GM19372 (cell line): ENCODE measurements around the gene TH.

ENCODE experiments used
- ATAC-seq: cut with Tn5 transposase; IDR thresholded peaks from one replicate; pipeline ENCODE4 v1.9.1; 2021; ENCODE audit warnings: mild to moderate bottlenecking, low read depth, moderate library complexity; ENCODE audit not compliant: unreplicated experiment

Gene TH

GRCh38 chr11:2171591-2172003 is at the start of gene TH:
Gene TH, minus strand, starts transcription at chr11:2171815. Its CDS starts 29 bp downstream, at chr11:2171786.
- ATAC-seq: no peak

GRCh38 chr11:2221024-2221423 is 49.4 kb upstream of the TH start:
- ATAC-seq: no peak

- ATAC-seq: no peak
These were observed 48.7 kb upstream of the TH start for GRCh38 chr11:2220173-2220771.

- no peak for ATAC-seq
These were observed 47.9 kb upstream of the TH start for GRCh38 chr11:2219318-2220017.

- no peak for ATAC-seq
These were observed 46.5 kb upstream of the TH start for GRCh38 chr11:2218031-2218633.

- ATAC-seq: no peak
These were observed 45.8 kb upstream of the TH start for GRCh38 chr11:2217211-2218030.

GRCh38 chr11:2216400-2217064 is 44.9 kb upstream of the TH start:
- ATAC-seq: no peak

GRCh38 chr11:2215561-2216399 is 44.2 kb upstream of the TH start:
- no peak for ATAC-seq

GRCh38 chr11:2215230-2215560 is 43.6 kb upstream of the TH start:
- ATAC-seq: no peak

- no peak for ATAC-seq
These were observed 43.1 kb upstream of the TH start for GRCh38 chr11:2214527-2215229.

GRCh38 chr11:2213890-2214526 is 42.4 kb upstream of the TH start:
- ATAC-seq: no peak

GRCh38 chr11:2213384-2213842 is 41.8 kb upstream of the TH start:
- ATAC-seq: no peak

GRCh38 chr11:2212411-2213251 is 41.0 kb upstream of the TH start:
- ATAC-seq: no peak

- no peak for ATAC-seq
These were observed 39.7 kb upstream of the TH start for GRCh38 chr11:2211113-2211971.

GRCh38 chr11:2210366-2211112 is 38.9 kb upstream of the TH start:
- ATAC-seq: no peak

GRCh38 chr11:2209900-2210321 is 38.3 kb upstream of the TH start:
- ATAC-seq: no peak
